Activated CD4-positive, alpha-beta T cell treated with anti-CD3 and anti-CD28 coated beads for 24 hours (primary cell): ENCODE data around the gene UNC13C.

Source experiments
- DNase-seq, 2 donors: peaks; one replicate each; pipeline ENCODE4 v3.0.0-alpha.2; 2020; ENCODE audit warnings: low read depth in 2 of 2

UNC13C gene

DNA sequence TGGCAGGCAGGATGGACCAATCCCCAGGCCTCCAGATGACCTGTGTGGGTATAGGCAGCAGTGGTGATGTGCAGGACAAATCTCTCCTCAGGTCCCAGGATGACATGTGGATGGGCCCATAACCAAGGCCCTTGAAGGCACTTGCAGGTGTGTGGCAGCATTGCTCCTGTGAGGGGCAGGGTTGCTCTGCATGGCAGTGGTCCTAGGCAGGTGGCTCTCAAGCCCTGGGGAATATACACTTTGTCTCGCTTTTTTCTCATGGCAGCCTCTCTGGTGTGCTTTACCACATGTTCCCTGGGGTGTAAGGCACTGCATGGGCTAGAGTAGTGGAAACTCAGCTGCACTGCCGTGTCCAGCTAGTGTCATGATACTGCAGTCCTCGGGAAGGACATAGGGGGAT, 503.6 kb downstream of the UNC13C start:
- DNase-seq, result no peak

DNA sequence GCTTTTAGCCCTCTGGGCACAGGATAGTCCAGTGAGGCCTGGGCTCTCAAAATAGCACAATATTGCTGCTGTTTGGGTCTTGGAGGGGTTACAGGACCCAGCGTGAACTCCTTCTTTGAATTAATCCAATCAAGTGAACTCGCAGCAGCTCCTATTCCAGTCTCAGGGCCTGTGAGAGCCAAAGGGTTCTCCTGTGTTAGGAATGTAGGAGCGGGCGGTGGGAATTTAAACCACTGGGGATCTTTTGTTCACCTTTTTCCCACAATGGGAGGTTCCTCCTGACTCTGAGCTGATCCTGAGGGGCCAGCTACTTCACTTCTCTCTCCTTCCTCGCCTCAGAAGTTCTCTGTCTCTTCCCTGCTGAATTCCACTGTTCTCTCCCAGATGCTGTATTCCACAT, 504.0 kb downstream of the UNC13C start:
- DNase-seq, result no peak

DNA sequence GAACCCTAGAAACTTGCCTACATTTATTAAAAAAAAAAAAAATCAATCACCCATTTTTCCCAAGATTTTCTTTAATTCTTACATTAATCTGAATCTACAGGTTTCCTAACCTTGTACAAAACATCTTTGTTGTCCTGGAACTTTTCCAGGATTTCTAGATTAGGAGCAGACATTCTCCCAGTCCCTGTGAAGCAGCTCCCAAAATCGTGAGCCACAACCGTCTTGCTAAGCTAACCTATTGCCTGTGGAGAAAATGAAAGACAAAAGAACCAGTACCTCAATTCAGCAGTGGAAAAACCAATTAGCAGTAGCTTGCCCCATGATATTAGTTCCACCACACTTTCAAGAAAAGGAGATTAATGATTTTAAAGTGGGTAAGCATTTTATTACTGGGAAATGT, 522.1 kb downstream of the UNC13C start:
- DNase-seq, result no peak

DNA sequence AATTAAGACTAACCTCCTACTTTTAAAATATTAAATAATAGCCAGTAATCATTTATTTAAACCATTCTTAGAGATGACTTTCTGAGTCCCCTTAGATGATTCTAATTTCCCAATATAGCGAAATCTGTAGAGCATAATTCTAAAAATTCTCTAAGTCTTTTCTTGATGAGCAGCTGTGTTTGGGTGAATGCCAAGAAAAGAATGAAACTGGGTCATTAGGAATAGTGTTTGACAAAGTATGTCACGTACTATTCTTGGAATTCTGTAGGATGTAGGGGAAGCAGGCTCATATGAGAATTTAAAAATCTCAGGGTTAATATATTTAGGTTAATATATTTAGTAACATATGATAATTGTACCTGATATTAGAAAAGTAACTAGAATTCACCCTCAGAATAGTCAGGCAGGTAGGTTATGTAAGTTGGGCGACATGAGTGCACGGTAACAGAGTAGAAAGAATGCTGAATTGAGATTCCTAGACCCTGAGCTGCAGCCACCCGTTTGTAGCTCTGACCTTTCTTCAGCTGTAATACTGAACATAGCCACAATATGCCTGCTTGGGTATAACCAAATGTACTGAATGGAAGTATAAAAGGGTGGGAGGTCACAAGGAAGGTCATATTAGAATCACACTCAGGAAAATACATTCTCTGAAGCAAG, 524.3 kb downstream of the UNC13C start:
- no peak for DNase-seq

DNA sequence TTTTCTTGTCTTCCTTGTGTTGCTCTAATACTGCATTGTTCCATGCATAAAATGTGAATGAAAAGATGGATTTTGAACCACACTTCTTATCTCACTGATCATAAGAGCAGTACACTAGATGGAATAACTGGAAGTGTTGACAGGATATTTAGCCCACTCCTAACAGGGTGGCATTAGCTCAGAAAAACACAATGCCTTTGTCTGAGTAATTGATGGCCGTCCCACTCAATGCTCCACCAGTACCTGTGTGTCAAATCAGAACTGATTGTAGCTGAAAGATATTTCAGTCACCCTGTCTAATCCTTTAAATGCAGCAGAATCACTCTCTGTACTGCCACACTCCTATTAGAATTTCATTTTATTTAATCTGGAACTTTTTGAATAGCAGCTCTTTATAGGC, 526.5 kb downstream of the UNC13C start:
- no peak for DNase-seq

DNA sequence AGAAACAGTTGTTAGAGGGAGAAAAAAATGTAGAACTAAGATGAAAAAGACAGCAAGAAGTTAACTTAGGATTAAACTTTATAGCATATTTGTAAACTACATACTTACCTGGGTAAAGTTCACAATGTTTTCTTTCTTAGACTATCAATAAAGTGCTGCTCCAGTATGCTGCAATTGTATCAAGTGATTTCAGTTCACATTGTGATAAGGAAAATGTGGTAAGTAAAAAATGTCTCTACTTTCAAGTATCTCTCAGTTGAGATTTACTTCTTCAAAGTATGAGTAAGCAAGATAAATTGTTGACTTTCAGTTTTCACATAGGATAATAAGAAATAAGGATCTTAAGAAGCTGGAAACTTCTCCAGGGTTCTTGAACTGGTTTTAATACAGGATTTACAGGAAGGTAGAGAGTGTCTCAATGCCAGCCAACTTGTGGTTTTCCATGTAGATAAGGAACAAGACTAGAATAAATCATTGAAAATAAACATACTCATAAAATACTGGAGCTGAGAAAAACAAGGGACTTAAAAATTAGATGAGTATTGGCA, 528.8 kb downstream of the UNC13C start:
- no peak for DNase-seq

DNA sequence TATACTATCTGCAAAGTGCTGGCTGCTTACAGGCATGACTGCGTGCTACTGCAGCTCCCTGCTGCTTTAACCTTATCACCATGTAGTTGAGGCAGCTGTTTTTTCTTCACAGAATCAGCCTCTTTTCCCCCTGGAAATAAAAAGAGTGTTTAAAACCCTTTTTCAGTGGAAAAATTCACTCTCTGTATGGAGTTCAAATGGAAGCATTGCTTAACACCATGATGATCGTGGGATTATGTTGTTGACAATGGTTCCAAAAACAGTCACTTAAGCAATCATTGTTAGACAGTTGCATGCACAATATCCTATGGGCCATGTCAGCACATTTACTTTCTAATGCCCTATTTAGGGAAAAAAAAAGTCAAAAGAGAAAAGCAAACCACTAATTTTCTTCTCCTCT, 536.4 kb downstream of the UNC13C start:
- DNase-seq, result no peak

DNA sequence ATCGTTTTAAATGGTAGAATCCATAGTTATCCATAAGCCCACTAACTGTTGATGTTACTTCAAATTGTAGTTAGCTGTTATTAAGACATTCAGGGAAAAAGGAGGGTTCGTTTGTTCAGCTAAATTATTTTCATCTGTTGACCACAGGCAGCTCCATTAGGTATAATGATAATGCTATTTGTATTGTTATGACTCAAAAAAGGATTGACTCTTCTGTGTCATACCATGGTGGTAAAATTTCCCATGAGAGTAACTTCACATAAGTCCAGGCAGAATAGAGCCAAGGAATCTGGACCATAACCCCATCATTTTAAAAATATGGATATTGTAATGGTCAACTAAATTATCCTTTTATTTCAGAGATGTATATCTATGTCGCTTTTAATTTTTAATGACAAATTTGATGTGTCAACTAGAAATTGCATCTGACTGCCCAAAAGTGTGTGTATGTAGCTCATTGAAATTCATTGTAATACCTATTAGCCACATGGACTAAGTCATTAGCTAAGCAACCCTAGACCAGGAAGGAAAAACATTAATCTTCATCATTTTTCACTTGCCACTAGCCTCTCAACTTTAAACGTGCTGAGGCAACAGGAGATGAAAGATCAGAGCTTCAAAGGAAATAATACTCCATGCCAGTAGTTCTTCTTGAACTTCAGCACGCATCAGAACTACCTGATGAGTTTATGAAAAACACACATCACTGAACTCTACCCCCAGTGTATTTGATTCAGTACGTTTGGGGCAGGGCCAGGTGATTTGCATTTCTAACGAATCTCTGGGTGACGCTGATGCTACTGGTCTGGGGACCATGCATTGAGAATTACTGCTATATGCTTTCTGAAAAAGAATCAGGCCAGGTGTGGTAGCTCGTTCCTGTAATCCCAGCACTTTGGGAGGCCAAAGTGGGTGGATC, 537.7 kb downstream of the UNC13C start:
- no peak for DNase-seq

DNA sequence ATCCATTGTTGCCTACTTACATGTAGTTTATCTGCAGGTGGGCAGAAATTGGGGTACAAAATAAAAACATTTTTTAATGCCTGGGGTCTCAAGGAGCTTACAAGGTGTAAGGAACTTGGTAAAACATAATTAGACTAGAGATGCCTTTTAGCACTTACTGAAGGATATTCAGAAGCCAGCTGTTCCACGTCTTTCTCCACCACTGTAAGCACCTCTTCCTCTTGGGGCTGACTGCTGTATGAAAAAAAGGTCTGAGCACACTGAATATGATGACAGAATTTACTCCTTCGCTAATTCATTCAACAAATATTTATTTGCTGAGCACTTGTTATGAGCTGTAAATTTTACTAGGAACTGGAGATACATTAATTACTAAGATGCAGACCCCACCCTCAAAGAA, 539.1 kb downstream of the UNC13C start:
- DNase-seq, result no peak

DNA sequence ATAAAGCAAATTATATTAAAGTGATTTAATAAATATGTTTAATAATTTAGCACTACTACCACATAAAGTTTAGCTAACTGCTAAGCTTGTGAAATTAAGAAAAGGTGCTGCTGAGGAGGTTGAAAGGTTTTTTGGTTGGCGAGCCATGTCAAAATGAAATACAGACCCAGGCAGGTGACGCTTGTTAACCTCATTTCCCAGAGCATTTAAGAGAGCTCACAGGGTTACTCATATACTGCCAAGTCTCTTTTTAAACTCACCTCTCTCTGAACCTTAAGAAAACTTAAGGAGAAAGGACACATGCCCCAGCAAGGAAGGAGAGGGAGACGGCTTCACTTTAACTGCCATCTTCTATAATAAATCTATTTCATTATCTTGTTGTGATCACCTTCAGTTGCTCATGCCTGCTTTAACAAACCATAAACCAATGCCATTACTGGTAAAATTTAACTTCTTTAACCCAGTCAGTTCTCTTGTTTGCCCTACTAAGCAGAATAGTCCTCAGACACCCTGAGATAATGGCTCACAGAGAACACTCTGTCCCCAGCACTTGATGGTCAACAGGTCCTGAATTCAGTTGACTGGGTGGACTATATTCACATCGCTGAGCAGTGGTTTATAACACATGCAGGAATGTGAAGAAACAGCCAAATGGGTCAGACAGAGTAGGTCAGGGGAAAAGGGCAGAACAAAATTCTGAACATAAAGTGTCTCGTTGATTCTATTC, 540.1 kb downstream of the UNC13C start:
- no peak for DNase-seq

DNA sequence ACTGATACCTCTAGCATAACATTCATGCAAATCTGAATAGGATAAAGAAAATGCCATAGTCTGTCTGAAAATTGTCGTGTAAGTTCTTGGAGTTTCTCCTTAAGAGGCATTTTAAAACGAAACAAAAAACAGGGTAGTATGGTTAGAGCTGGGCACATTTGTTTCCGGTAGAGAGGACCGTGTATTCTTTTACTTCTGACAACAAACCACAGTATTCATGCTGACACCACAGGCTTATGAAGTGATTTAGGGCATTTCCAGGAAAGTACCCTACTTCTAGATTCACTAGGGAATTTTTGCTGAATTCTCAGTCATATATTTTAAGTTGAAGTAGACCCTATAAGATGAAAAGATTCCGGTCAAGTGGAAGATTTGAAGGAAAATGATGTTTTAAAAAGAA, 541.3 kb downstream of the UNC13C start:
- no peak for DNase-seq

DNA sequence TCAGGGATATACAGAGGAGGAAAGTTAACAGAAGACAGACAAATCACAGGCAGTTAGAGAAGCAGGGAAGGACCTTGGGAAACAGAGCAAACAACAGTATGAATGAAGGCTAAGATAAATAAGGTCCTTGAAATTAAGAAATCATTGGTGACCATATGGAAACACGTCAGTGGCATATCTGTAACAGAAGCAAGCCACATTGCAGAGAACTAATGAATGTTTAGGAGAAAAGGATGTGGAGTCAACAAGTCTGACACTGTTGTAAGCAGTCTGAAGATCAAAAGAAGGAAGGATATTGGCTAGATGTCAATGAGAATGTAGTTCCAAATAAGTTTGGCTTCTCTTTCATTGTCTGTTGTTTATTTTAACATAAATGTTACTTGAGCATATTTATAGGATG, 542.4 kb downstream of the UNC13C start:
- no peak for DNase-seq

DNA sequence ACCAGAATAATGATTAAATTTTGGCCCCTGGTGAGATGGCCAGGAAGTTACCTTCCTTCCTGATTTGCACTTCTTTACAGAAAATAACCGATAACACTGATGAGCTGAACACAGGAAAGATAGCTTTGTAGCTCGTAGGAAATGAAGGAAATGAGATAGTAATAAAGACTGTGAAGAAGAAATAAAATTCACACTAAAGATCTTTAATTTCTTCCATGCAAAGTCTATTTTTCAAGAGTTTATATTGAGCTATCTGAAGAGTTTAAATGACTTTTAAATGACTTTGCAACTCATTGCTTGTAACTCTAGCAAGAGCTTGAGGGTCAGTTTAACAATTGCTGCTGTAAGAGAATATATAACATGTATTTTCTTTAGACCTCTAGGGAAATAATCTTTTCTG, 543.0 kb downstream of the UNC13C start:
- no peak for DNase-seq

DNA sequence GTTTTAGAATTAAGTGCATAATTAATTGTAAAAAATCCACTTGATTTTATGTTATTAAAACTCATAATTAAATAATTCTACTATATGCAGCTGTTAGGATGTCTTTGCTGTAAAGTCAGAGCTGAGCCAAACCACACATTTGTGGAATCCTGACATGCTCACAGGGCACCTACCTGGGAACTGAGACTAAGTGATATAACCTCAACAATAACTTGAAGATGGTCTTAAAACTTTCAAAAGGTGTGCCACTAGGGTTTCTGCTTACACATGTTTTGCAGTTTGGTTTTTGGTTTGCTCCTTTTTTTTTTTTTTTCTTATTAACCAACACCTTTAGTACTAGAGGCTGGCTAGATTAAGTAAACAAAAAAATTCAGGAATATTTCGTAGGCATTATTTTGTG, 549.8 kb downstream of the UNC13C start:
- no peak for DNase-seq

DNA sequence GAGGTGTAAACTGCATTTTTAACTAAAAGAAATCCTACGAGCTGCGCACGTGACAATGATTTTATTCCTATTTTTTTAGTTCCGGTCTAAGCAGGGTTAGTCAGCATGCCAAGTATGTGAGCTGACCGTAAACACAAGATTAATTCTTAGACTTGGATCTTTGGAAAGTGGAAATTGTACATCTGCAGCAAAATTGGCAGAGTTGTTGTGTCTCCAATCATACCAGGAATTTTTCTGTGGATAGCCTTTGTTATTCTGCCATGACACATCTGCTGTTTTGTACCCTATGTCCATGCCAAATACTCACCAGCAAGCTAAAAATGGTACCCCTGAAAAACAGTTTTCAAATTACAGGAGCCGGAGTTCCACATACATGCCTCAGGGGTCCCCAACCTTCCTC, 562.5 kb downstream of the UNC13C start:
- DNase-seq, result no peak

DNA sequence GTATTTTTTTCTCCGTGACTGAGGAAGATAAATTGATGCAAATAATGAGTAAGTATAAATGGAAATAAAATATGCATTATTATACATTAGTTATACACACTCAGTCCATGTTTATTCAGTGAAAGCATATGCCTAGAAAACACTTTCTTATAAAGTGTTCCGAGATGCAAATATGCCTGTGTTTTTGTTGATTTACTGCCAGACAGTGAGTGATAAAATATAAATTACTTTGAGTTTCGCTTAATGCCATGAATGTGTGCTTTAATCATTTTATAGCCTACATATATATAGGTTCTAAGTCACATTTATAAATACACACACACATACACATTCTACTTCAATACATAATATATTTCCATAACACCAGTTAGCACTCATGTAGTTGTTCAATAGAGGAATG, 569.2 kb downstream of the UNC13C start:
- DNase-seq, result no peak

DNA sequence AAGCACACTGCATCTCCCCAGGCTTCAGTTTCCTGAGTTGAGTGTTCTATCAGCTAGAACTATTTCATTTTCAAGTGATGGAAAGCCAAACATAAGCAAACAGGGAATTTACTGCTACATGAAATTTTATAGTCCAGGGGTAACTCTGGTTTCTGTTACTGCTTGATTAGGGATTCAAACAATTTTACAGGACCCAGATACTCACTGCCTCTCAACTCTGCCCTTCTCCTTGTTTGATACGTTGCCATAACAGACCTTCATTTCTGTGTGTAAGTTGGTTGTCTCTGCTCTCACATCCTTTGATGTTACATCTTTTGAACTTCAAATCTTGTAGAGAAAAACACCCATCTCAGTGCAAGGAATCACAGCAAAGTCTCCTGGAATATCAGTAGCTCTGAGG, 572.7 kb downstream of the UNC13C start:
- no peak for DNase-seq

DNA sequence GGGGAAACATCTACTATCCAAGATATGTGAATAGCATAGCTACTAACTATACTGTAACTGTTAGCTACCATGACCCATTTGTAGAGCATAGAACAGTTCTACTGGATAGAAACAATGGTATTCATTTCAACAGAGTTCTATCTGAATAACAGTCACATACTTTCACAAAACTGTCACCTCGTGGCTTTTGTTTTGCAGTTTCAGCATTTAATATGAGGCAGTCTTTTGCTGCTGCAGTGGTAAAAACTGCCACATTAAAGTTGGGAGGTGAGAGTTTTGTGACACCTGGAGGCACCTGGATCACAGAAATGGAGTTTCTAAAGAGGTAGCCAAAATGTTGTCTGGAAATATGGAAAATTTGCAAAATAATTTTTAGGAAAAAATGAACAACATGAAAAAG, 578.0 kb downstream of the UNC13C start:
- DNase-seq, result no peak

DNA sequence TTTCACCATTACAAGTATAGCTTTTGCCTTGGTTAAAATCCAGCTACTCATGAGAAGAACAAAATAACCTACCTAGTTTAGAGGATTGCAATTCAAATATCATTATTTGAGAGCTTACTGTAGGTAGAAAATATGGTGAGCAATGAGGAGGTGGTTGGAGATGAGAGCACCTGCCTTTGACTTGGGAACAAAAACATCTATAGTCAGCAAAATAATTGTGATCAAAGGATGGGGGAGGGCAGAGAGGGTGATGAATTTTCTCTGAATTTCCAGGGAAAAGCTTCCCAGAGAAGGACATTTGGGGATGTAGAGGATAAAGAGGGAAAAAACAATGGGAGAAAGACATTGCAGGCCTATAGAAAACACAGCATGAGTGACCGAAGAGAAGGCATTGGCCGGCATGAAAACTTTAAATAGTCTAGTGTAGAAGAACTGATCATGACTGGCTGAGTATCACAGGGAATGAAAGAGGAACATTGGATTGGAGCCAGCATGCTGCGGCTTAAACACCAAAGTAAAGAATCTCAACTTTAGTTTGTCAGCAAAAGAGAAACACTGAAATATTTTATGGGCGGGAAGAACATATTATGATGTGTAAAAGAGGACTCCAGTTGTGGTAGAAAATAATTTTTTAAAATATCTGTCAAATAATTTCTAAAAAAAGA, 581.3 kb downstream of the UNC13C start:
- no peak for DNase-seq

DNA sequence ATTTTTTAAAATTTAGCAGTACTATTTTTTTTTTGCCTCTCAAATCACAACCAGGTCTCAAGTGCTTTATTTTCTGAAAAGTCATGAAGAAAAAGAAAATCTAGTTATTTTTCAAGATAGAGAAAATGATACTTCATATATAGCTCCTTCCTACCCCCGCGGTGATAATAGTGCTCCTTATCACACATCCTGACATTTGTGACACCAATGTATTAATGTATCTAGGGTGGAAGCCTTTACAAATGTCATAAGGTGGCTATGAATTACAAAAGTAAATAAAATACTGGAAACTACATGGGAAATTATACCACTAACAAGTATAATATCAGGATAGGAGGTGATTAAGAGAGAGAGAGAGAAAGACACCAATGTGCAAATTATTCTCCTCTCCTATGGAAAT, 582.2 kb downstream of the UNC13C start:
- DNase-seq, result no peak

DNA sequence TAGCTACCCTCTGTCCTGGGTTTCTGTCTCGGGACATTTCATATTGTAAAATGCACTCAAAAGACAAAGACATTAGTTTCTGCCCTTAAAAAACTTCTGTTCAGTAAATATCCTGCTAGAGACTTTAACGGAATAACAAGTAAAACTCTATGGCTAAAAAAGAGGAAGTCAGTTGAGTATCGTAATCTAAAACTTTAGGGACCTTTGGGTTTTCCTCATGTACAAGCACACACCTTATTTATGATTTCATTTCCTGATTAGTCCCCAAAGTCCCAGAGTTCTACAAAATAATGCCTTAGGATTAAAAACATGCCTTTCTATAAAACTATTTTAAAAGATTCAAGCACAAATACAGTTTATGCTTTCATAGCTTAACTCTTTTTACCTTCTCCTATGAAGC, 585.9 kb downstream of the UNC13C start:
- DNase-seq, result no peak

DNA sequence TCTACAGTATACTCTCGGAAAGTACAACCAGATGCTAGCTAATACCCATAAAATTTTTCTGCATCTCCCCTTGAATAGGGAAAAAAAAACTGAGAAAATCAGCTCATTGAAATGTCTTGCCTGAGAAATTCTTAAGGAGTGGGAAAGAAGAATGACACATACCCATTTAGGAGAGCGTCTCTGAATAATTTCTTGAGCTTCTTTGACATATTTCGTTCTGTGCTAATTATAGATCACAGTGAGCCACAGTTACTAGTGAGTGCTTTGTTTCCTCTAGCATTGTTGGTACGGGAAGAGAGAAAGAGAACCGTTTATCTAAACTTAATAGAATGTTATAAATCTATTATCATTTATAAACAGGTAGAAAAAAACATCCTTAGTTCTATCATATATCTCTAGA, 588.4 kb downstream of the UNC13C start:
- DNase-seq, result no peak
